GM12878 (cell line): Measurements from ENCODE around the gene SBF2. TPM values are rescaled to one million over a fixed set of nuclear protein-coding genes. Genes with fewer than 3 reads are reported as not detected.

Source experiments
- ATAC-seq: fragments of 200-7000 bp; cut with Tn5 transposase; 3 replicates; pipeline ENCODE4 v1.9.1; 2020; ENCODE audit warnings: mild to moderate bottlenecking, moderate library complexity
- BruUV-seq: library from RNA; stranded (reverse); fragments of 400-500 nt; replicated peaks from 2 replicates; lab custom pipeline; 2021; lab: Mats Ljungman, UMichigan
- CTCF ChIA-PET: fragments of 300-600 bp; sonication (Branson Sonifier 250); formaldehyde crosslinking; extraction: SDS; loops from one replicate; lab custom pipeline; 2021; ENCODE audit warnings: inconsistent platforms; lab: Yijun Ruan, JAX
- POLR2A ChIA-PET: fragments of 350-600 bp; formaldehyde crosslinking; extraction: SDS; loops from one replicate; lab custom pipeline; 2021; ENCODE audit warnings: inconsistent platforms; lab: Charles Lee
- RAD21 ChIA-PET: fragments of 300-600 bp; sonication (Branson Sonifier 250); formaldehyde crosslinking; loops from one replicate; lab custom pipeline; 2023; ENCODE audit warnings: antibody characterized with exemption; ENCODE audit not compliant: unreplicated experiment; lab: Charles Lee
- SMC1A ChIA-PET: fragments of 300-600 bp; sonication (Branson Sonifier 250); formaldehyde crosslinking; loops from one replicate; lab custom pipeline; 2023; ENCODE audit not compliant: unreplicated experiment, uncharacterized antibody; lab: Charles Lee
- DNase-seq: peaks from one replicate; pipeline ENCODE4 v3.0.0-alpha.2; 2011; ENCODE audit warnings: low read depth, low spot score
- FAIRE-seq: peaks from 3 replicates; lab custom pipeline; 2011; peaks lifted over from hg19 to GRCh38; lab: Jason Lieb, UNC
- H2AFZ ChIP-seq: 2 replicates; pipeline ENCODE4 v1.6.0; 2011; ENCODE audit warnings: low read depth, low read length, control low read depth; ENCODE audit not compliant: control insufficient read depth
- H3K27ac ChIP-seq: 2 replicates; pipeline ENCODE4 v1.5.1; 2011; ENCODE audit warnings: control low read depth; ENCODE audit not compliant: control insufficient read depth, insufficient read depth
- H3K27me3 ChIP-seq, 2 experiments: replicated peaks in 1 of 2; 2 replicates each; pipeline versions ENCODE4 v1.6.0 to v1.6.1; 2011; ENCODE audit warnings: low read length in 1 of 2; ENCODE audit not compliant: control insufficient read depth in 2 of 2, insufficient read depth in 2 of 2
- H3K36me3 ChIP-seq, 2 experiments: 2 replicates each; pipeline ENCODE4 v1.5.1; 2011; ENCODE audit warnings: low read length in 1 of 2; ENCODE audit not compliant: control insufficient read depth in 2 of 2, insufficient read depth in 2 of 2
- H3K4me1 ChIP-seq: 2 replicates; pipeline ENCODE4 v1.6.1; 2011; ENCODE audit warnings: mild to moderate bottlenecking, low read length, moderate library complexity, mixed read lengths; ENCODE audit not compliant: control insufficient read depth, insufficient read depth
- H3K4me2 ChIP-seq: 2 replicates; pipeline ENCODE4 v1.6.0; 2011; ENCODE audit warnings: control low read depth; ENCODE audit not compliant: control insufficient read depth, insufficient read depth
- H3K4me3 ChIP-seq: fragments of 200-600 bp; sonication (generic); 2 replicates; pipeline ENCODE4 v1.5.1; 2016
- H3K79me2 ChIP-seq: 2 replicates; pipeline ENCODE4 v1.6.0; 2011; ENCODE audit warnings: low read length; ENCODE audit not compliant: control insufficient read depth, insufficient read depth
- H3K9ac ChIP-seq: 2 replicates; pipeline ENCODE4 v1.8.0; 2011; ENCODE audit warnings: low read length, control low read depth, mixed read lengths; ENCODE audit not compliant: control insufficient read depth, insufficient read depth
- H3K9me3 ChIP-seq: replicated peaks from 3 replicates; pipeline ENCODE4 v1.5.1; 2011; ENCODE audit warnings: mild to moderate bottlenecking, low read length; ENCODE audit not compliant: control insufficient read depth, insufficient read depth
- H4K20me1 ChIP-seq: 2 replicates; pipeline ENCODE4 v1.6.0; 2011; ENCODE audit not compliant: control insufficient read depth, insufficient read depth
- IKZF1 ChIP-seq: fragments of 450-650 bp; conservative IDR thresholded peaks from 2 replicates; pipeline ENCODE4 v1.6.1; 2017; ENCODE audit warnings: antibody characterized with exemption, mild to moderate bottlenecking
- MTA2 ChIP-seq: fragments of 450-650 bp; IDR thresholded peaks from 2 replicates; pipeline ENCODE4 v1.6.1; 2016; ENCODE audit warnings: low read depth, mild to moderate bottlenecking, moderate library complexity
- MXI1 ChIP-seq: fragments of 150-350 bp; IDR thresholded peaks from 2 replicates; pipeline ENCODE4 v1.6.1; 2011; ENCODE audit warnings: low read depth, mild to moderate bottlenecking, inconsistent platforms, low read length, improper control_type of control experiment
- RUNX3 ChIP-seq: IDR thresholded peaks from 2 replicates; pipeline ENCODE4 v1.6.1; 2012; ENCODE audit warnings: low read length, inconsistent platforms
- STAT3 ChIP-seq: IDR thresholded peaks from 2 replicates; pipeline ENCODE4 v1.6.1; 2011; ENCODE audit warnings: low read depth, low read length, improper control_type of control experiment
- WGBS: methylation state at CpG from one replicate; pipeline ENCODE4 v1.1.6; 2016; ENCODE audit warnings: low lambda C conversion rate; ENCODE audit not compliant: insufficient replicate concordance, insufficient coverage; ENCODE audit errors: missing lambda C conversion rate; 5-methylcytosine and 5-hydroxymethylcytosine counted together
- in situ Hi-C: fragments of 300-500 bp; cut with MboI; formaldehyde crosslinking; loops from 9 replicates; pipeline ENCODE4 v1.14.3; 2018; ENCODE audit warnings: mixed read lengths
- intact Hi-C: fragments of 100-400 bp; cut with micrococcal nuclease; formaldehyde crosslinking; loops from one replicate; pipeline ENCODE4 v1.14.2; 2022; ENCODE audit not compliant: unreplicated experiment
- polyA plus RNA-seq, 11 experiments: library from polyadenylated mRNA; depleted of rRNA in 4 of 11; unstranded in 6 of 11; stranded (reverse) in 5 of 11; fragments of >200 nt; fragmentation: Nextera tagmentation in 4 of 11; fragmentation: Illumina TruSeq in 1 of 11; extraction: Ambion mirVana in 4 of 11; extraction: Trizol in 1 of 11; gene quantifications; 1 replicate in 1 of 11; 2 replicates in 10 of 11; pipeline versions ENCODE4 v1.2.1 to v1.2.3, GENCODE V29; 2011 to 2016; ENCODE audit warnings: inconsistent platforms in 2 of 11, missing spikeins in 2 of 11, low read depth in 1 of 11
- total RNA-seq, 4 experiments: library from RNA; depleted of rRNA in 3 of 4; stranded (reverse); fragments of >200 nt in 3 of 4; fragmentation: Illumina TruSeq in 1 of 4; extraction: Trizol in 1 of 4; gene quantifications; 2 replicates each; pipeline versions ENCODE4 v1.2.1 to v1.2.3, GENCODE V29; 2013 to 2021
- TF ChIP-seq, protein P1 (sequence below): fragments of 450-650 bp; IDR thresholded peaks from 2 replicates; pipeline ENCODE4 v1.6.1; 2017; ENCODE audit warnings: low read depth, mild to moderate bottlenecking, moderate library complexity

The SBF2 gene
- total and polyA plus RNA-seq, 10 of the 15 experiments (the other 5 are each of a cell fraction or from before 2014, with no cell fraction given): 0.24 to 2.3 (median 1.1) TPM

DNA sequence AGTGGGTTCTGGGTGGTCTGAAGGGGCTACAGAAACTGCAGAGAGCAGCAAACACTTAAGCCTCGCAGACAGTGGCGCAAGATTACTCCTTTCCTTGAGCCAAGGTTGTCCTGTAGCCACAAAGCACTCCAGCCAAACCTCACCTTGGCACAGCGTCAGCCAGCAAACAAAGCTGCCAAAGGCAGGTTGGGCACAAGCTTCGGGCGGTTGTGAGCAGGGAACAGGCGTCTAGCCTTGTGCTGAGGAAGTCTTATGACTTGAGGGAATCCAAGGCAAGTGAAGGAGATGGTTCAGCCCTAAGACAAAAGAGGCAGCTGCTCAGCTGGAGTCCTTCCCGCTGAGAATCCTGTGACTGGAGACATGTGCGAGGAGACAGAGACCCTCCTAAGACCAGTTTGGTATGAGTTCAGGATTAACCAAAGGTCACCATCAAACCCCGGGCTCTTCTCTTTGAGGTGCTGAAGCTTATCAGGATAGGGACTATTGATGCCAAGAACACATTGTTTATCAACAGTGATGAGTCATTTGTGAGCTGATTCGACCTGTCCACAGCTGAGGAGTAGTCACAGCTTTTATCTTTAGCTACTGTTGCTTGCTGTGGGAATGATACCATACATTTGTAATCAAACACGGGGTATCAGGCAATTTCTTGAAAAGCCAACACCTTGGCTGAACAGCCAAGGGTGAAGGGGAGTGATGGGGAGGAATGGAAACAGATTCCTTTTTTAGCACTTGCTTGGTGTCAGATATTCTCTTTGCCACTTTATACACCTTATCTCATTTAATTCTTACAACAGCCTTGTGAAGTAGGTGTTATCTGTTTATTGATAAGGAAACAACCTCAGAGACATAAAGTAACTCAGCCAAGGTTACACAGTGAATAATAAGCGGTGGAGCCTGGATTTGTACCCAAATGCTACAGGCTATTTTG is 15.4 kb upstream of the SBF2 start:
- Histone ChIP-seq H3K79me2 (no peaks in the 10 kb centered on the region), H3K9ac (no peak overlapping the region), H3K27me3 (peaks cover 24 to 27% of the 10 kb centered on the region in 2 experiments), H4K20me1 (no peaks in the 10 kb centered on the region), H3K4me2 (peak overlapping the region; percentile 13; the same call in 1 of the 2 replicates), H3K9me3 (peaks cover 3% of the 10 kb centered on the region; the same call in 2 of the 3 replicates), H3K36me3 (no peaks in the 10 kb centered on the region), H3K4me3 (no peak overlapping the region), H2AFZ (no peak overlapping the region), H3K27ac (0 out of 2 replicates have a peak overlapping the region, but pooled peaks have one; percentile 19), H3K4me1 (peaks cover 38% of the 10 kb centered on the region)
- no peak for DNase-seq
- in situ Hi-C loops (loop anchor here (10.0 kb wide), 1 partner anchor 695 kb away; no protein-coding TSS in a partner anchor), intact Hi-C loops (loop anchor here (10.0 kb wide), 1 partner anchor 695 kb away; no protein-coding TSS in a partner anchor)
- ChIA-PET SMC1A (interaction anchor here (0.6 to 5.1 kb wide), 14 partner anchors 8 to 561 kb away, joined by 3 to 41 read pairs (median 5); no protein-coding TSS in a partner anchor), CTCF (interaction anchor here (0.8 to 5.3 kb wide), 14 partner anchors 8 to 1395 kb away, joined by 3 to 91 read pairs (median 10); no protein-coding TSS in a partner anchor), POLR2A (interaction anchor here (0.6 to 1.9 kb wide), 4 partner anchors 8 to 696 kb away, joined by 3 to 8 read pairs (median 5); no protein-coding TSS in a partner anchor), RAD21 (interaction anchor here (0.7 to 4.3 kb wide), 15 partner anchors 9 to 551 kb away, joined by 3 to 24 read pairs (median 6); no protein-coding TSS in a partner anchor)
- no peak for TF ChIP-seq STAT3
- TF ChIP-seq MTA2: no peak
- no peak for TF ChIP-seq RUNX3
- 0 out of 2 replicates have a peak, but pooled peaks have one; percentile 11 for TF ChIP-seq IKZF1
- TF ChIP-seq, protein P1, sequence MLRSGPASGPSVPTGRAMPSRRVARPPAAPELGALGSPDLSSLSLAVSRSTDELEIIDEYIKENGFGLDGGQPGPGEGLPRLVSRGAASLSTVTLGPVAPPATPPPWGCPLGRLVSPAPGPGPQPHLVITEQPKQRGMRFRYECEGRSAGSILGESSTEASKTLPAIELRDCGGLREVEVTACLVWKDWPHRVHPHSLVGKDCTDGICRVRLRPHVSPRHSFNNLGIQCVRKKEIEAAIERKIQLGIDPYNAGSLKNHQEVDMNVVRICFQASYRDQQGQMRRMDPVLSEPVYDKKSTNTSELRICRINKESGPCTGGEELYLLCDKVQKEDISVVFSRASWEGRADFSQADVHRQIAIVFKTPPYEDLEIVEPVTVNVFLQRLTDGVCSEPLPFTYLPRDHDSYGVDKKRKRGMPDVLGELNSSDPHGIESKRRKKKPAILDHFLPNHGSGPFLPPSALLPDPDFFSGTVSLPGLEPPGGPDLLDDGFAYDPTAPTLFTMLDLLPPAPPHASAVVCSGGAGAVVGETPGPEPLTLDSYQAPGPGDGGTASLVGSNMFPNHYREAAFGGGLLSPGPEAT: no peak
- TF ChIP-seq MXI1: no peak
- no TSS peak for BruUV-seq
- 73% methylated on average over 12 of the region's 12 CpGs for WGBS
- ATAC-seq: no peak
- FAIRE-seq: no peak
